Activated naive CD8-positive, alpha-beta T cell treated with anti-CD3 and anti-CD28 coated beads, Interleukin-2, amount 10 ng/mL, durations not matched to agents 7 days and 5 days (primary cell): ENCODE measurements around the gene FAM193B. TPM values are rescaled to one million over a fixed set of nuclear protein-coding genes. Genes with fewer than 3 reads are reported as not detected.
"Not testable (repeated sequence)": the region's sequence is repeated elsewhere in the genome, so short reads cannot be mapped to it uniquely, and the experiment has no call there.

Experiments
- ATAC-seq: fragments of 150-1000 bp; cut with Tn5 transposase; one replicate; pipeline ENCODE4 v1.10.0; 2021; ENCODE audit warnings: low read depth, moderate library complexity
- POLR2A ChIA-PET: fragments of 350-600 bp; sonication (Branson Sonifier 250); formaldehyde crosslinking; loops from one replicate; lab custom pipeline; 2021; ENCODE audit warnings: antibody characterized with exemption; lab: Charles Lee
- DNase-seq: peaks from one replicate; pipeline ENCODE4 v3.0.0; 2021
- H3K27ac Mint-ChIP-seq: one replicate; pipeline ENCODE4 v1.8.0; 2022; ENCODE audit warnings: mild to moderate bottlenecking, mixed read lengths
- H3K27me3 Mint-ChIP-seq: one replicate; pipeline ENCODE4 v1.8.0; 2022; ENCODE audit warnings: mild to moderate bottlenecking, moderate library complexity, mixed read lengths
- H3K36me3 Mint-ChIP-seq: one replicate; pipeline ENCODE4 v1.8.0; 2021; ENCODE audit warnings: mild to moderate bottlenecking, mixed read lengths
- H3K4me1 Mint-ChIP-seq: one replicate; pipeline ENCODE4 v1.8.0; 2021; ENCODE audit warnings: mixed read lengths
- H3K4me3 Mint-ChIP-seq: one replicate; pipeline ENCODE4 v1.8.0; 2022; ENCODE audit warnings: mild to moderate bottlenecking, moderate library complexity, mixed read lengths
- H3K9me3 Mint-ChIP-seq: one replicate; pipeline ENCODE4 v1.8.0; 2021; ENCODE audit warnings: mixed read lengths
- total RNA-seq, 2 experiments: library from RNA; stranded (reverse); gene quantifications; one replicate each; pipeline ENCODE4 v1.2.3, GENCODE V29; 2021

The FAM193B gene
- total RNA-seq, 2 experiments from 2014 or later = 142 to 153 TPM

DNA sequence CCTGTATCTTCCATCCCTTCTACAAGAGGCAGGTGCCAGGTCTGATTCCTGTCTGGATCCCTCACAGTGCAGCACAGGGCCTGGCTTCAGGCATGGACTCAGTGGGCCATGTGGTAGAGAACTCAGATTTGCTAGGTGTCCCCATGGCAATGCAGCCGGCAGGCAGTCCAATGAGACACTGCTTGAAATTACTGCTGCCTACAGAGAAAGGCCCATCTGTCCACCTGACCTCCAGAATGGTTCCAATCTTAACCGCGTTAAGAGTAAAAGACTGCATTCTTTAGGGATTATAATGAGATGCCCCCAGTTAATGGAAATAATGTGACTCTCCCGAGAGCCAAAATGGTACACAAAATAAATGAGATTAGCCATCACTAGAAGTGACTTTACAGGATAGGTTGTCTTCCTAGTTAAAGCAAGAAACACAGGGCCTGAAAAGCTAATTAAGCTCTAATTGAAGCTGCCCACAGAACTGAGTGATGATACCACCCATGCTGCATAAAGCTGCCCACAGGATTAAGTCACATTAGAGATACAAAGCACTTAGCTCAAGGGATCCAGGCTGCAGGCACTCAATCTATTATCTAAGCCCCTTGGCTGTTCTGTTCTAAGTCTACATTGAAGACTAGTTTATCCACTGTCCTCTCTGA is 11.4 kb downstream of the FAM193B start:
- no peaks in the 10 kb centered on the region for H3K9me3 Mint-ChIP-seq
- POLR2A ChIA-PET = no interaction called here
- peaks cover 5% of the 10 kb centered on the region for H3K4me1 Mint-ChIP-seq
- H3K36me3 Mint-ChIP-seq = peaks cover 14% of the 10 kb centered on the region
- no peak overlapping the region for H3K4me3 Mint-ChIP-seq
- no peak for DNase-seq
- no peak overlapping the region for H3K27ac Mint-ChIP-seq
- H3K27me3 Mint-ChIP-seq = no peaks in the 10 kb centered on the region
- ATAC-seq = no peak

DNA sequence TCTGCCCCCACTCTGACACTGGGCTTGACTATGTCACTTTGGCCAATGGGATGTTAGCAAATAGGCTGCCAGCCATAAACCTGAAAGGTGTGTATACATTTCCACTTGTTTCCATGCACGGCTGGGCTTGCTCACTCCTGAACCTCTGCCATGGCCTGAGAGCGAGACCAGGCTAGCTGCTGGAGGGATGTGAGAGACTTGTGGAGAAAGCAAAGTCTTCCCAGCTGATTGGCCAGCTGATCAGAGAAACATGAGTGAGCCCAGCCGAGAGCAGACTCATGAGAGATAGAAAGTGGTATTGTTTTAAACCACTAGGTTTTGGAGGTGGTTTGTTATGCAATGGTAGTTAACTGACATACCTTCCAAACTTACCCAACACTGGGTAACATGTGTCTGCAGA is 13.9 kb downstream of the FAM193B start:
- DNase-seq (no peak), ATAC-seq (no peak)
- no peaks in the 10 kb centered on the region for H3K9me3 Mint-ChIP-seq
- peaks cover 5% of the 10 kb centered on the region for H3K4me1 Mint-ChIP-seq
- H3K4me3 Mint-ChIP-seq = no peak overlapping the region
- H3K27me3 Mint-ChIP-seq = no peaks in the 10 kb centered on the region
- H3K27ac Mint-ChIP-seq = no peak overlapping the region
- POLR2A ChIA-PET = no interaction called here
- H3K36me3 Mint-ChIP-seq = peaks cover 13% of the 10 kb centered on the region

DNA sequence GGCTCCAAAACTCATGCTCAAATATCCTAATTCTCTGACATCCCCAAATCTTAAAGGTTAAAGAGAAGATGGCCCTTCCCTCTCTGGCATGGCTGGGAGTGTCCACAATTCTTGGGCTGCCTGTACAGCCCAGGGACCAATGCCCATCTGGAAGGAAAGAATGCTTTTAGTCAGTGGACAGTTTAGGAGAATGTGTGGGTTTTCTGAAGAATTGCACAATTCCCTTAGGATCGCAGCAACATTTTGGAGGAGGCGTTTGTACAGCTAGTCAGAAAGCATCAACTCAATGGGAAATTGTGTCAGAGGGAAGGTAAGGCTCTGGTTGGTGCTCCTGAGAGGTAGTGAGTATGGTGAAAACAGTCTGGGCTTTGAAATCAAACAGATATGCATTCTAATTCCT is 15.0 kb downstream of the FAM193B start:
- DNase-seq (no peak), ATAC-seq (no peak)
- Mint-ChIP-seq H3K9me3 (no peaks in the 10 kb centered on the region), H3K27me3 (no peaks in the 10 kb centered on the region), H3K36me3 (peaks cover 16% of the 10 kb centered on the region), H3K4me3 (no peak overlapping the region), H3K27ac (no peak overlapping the region), H3K4me1 (peaks cover 5% of the 10 kb centered on the region)
- POLR2A ChIA-PET = no interaction called here

DNA sequence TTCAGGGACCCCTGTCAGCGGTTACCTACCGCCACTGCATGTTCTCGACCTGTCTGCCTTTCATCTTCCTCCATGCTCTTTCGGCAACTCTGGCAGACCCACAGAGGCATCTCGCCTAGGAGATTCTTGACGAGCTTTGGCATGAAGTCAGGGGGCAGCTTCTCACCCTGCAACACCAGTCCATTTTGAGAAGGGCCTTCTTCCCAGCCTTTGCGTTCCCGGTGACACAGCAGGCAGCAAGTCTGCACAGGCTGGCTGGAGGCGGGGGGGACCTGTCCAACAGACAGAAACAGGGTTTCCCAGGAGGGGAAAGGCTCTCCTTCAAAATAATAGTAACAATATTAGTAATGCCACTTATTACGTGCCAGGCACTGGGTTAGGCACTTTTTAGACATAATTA is 15.5 kb downstream of the FAM193B start:
- H3K4me3 Mint-ChIP-seq = no peak overlapping the region
- peaks cover 5% of the 10 kb centered on the region for H3K4me1 Mint-ChIP-seq
- H3K27me3 Mint-ChIP-seq = no peaks in the 10 kb centered on the region
- H3K27ac Mint-ChIP-seq = no peak overlapping the region
- ATAC-seq (no peak), DNase-seq (no peak)
- no peaks in the 10 kb centered on the region for H3K9me3 Mint-ChIP-seq
- peaks cover 17% of the 10 kb centered on the region for H3K36me3 Mint-ChIP-seq
- POLR2A ChIA-PET = interaction anchor here (0.6 to 0.9 kb wide), 2 partner anchors 58 to 226 kb away, joined by 3 to 5 read pairs; no protein-coding TSS in a partner anchor

- H3K9me3 Mint-ChIP-seq = no peaks in the 10 kb centered on the region
- H3K27me3 Mint-ChIP-seq = no peaks in the 10 kb centered on the region
- H3K4me3 Mint-ChIP-seq = no peak overlapping the region
- H3K27ac Mint-ChIP-seq = no peak overlapping the region
- DNase-seq = no peak
- H3K36me3 Mint-ChIP-seq = peaks cover 17% of the 10 kb centered on the region
- POLR2A ChIA-PET = no interaction called here
- ATAC-seq = no peak
- H3K4me1 Mint-ChIP-seq = peaks cover 5% of the 10 kb centered on the region
These were observed 16.7 kb downstream of the FAM193B start for GRCh38 chr5:177537389-177538361.

DNA sequence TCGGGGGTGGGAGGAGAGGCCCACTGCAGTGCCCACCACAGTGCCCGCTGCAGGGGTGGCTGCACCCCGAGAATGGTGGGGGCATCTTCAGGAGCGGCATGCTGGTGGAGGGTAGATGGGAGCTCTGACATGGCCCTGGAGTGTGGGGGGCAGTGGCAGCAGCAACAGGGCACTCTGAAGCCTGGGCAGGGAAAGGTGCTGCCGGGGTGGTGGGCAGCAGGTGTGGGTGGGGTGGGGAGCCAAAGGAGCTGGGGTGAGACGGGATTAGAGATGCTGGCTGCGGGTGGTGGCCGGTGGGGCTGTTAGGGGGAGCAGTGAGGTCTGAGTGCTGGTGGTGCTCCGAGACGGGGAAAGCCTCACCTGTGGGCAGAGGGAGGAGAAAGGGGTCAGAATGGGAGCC is 18.0 kb downstream of the FAM193B start:
- Mint-ChIP-seq H3K4me1 (peaks cover 5% of the 10 kb centered on the region), H3K27me3 (no peaks in the 10 kb centered on the region), H3K36me3 (peaks cover 14% of the 10 kb centered on the region), H3K4me3 (no peak overlapping the region), H3K9me3 (no peaks in the 10 kb centered on the region), H3K27ac (no peak overlapping the region)
- POLR2A ChIA-PET = no interaction called here
- DNase-seq = no peak
- ATAC-seq = no peak

DNA sequence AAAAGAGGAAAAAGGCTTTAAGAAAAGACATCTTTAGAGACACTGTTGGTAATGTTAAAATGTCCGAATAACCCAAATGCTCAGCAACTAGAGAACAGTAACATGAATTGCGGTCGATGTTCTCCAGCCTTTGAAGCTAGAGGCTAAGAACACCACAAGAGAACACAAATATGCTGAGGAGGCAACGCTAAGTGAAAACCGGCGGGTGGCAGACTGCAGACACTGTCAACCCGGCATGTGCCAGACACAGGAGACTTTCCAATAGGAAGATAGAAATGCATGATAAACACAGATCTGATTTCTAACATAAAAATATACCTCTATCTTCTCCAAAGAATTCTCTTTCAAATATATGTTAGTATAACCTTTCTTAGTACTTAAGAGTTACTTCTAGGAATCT is 19.2 kb downstream of the FAM193B start:
- Mint-ChIP-seq H3K9me3 (no peaks in the 10 kb centered on the region), H3K36me3 (peaks cover 11% of the 10 kb centered on the region), H3K27me3 (no peaks in the 10 kb centered on the region), H3K27ac (no peak overlapping the region), H3K4me1 (peaks cover 2% of the 10 kb centered on the region), H3K4me3 (no peak overlapping the region)
- no peak for ATAC-seq
- no peak for DNase-seq
- POLR2A ChIA-PET = no interaction called here

- POLR2A ChIA-PET, ATAC-seq, H3K4me3 Mint-ChIP-seq, H3K27me3 Mint-ChIP-seq, H3K9me3 Mint-ChIP-seq, H3K4me1 Mint-ChIP-seq, H3K27ac Mint-ChIP-seq, DNase-seq: not testable (repeated sequence)
- H3K36me3 Mint-ChIP-seq = peaks cover 12% of the 10 kb centered on the region
These were observed 19.9 kb downstream of the FAM193B start for GRCh38 chr5:177534433-177534832.

- peaks cover 11% of the 10 kb centered on the region for H3K36me3 Mint-ChIP-seq
- peaks cover 2% of the 10 kb centered on the region for H3K4me1 Mint-ChIP-seq
- no peaks in the 10 kb centered on the region for H3K27me3 Mint-ChIP-seq
- ATAC-seq (no peak), DNase-seq (no peak)
- no peaks in the 10 kb centered on the region for H3K9me3 Mint-ChIP-seq
- no peak overlapping the region for H3K27ac Mint-ChIP-seq
- POLR2A ChIA-PET = interaction anchor here (0.8 kb wide), 1 partner anchor 103 kb away, joined by 3 read pairs; no protein-coding TSS in a partner anchor
- H3K4me3 Mint-ChIP-seq = no peak overlapping the region
These were observed 23.0 kb downstream of the FAM193B start for GRCh38 chr5:177531209-177531940.

DNA sequence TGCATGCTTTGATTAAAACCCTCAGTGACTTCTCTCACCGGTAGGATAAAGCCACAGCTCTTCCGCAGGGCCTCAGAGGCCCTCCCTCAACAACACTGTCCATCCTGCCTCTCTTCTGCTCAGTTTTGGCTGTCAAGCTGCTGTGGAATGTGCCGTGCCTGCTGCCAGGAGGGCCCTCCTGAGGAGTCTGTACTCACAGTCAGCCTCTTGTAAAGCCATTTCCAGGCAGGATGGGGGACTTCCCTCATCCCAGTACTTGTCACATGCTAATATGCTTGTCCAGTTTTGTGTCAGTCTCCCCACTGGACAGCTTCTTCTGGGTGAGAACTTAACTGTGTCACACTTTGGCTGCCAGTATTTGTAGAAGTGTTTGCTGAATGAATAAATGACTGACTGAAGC is 23.7 kb downstream of the FAM193B start:
- Mint-ChIP-seq H3K4me3 (no peak overlapping the region), H3K27ac (peak overlapping the region; percentile 61), H3K36me3 (peaks cover 11% of the 10 kb centered on the region), H3K9me3 (no peaks in the 10 kb centered on the region), H3K4me1 (peaks cover 2% of the 10 kb centered on the region), H3K27me3 (no peaks in the 10 kb centered on the region)
- POLR2A ChIA-PET = interaction anchor here (0.8 kb wide), 1 partner anchor 102 kb away, joined by 3 read pairs; no protein-coding TSS in a partner anchor
- DNase-seq (no peak), ATAC-seq (no peak)

- Mint-ChIP-seq H3K27ac (peak overlapping the region; percentile 54), H3K36me3 (peaks cover 7% of the 10 kb centered on the region), H3K9me3 (no peaks in the 10 kb centered on the region), H3K27me3 (no peaks in the 10 kb centered on the region), H3K4me3 (no peak overlapping the region), H3K4me1 (peaks cover 2% of the 10 kb centered on the region)
- POLR2A ChIA-PET = no interaction called here
- DNase-seq (no peak), ATAC-seq (no peak)
These were observed 24.8 kb downstream of the FAM193B start for GRCh38 chr5:177529247-177530203.

- POLR2A ChIA-PET = no interaction called here
- Mint-ChIP-seq H3K36me3 (peaks cover 4% of the 10 kb centered on the region), H3K9me3 (no peaks in the 10 kb centered on the region), H3K4me3 (no peak overlapping the region), H3K4me1 (peaks cover 2% of the 10 kb centered on the region), H3K27me3 (no peaks in the 10 kb centered on the region), H3K27ac (no peak overlapping the region)
- ATAC-seq (no peak), DNase-seq (no peak)
These were observed 25.7 kb downstream of the FAM193B start for GRCh38 chr5:177528631-177529030.
